B cell (primary cell): ENCODE measurements around the gene MED27. TPM values are rescaled to one million over a fixed set of nuclear protein-coding genes. Genes with fewer than 3 reads are reported as not detected.

Source experiments
- ATAC-seq: fragments of 200-7000 bp; cut with Tn5 transposase; one replicate; pipeline ENCODE4 v1.10.0; 2021; ENCODE audit warnings: low read depth, mild to moderate bottlenecking, moderate number of reproducible peaks, moderate library complexity
- CTCF ChIA-PET: fragments of 350-600 bp; sonication (Branson Sonifier 250); formaldehyde crosslinking; loops from one replicate; lab custom pipeline; 2021; ENCODE audit warnings: antibody characterized with exemption, inconsistent platforms; lab: Charles Lee
- POLR2A ChIA-PET: fragments of 350-600 bp; sonication (Branson Sonifier 250); formaldehyde crosslinking; loops from one replicate; lab custom pipeline; 2021; ENCODE audit warnings: antibody characterized with exemption; lab: Charles Lee
- DNase-seq: peaks from one replicate; pipeline ENCODE4 v3.0.0; 2013
- H2AFZ ChIP-seq: 2 replicates; pipeline ENCODE4 v1.6.1; 2012; ENCODE audit warnings: mild to moderate bottlenecking, low read depth, low read length; ENCODE audit not compliant: insufficient read depth, poor library complexity, severe bottlenecking
- H3K27ac ChIP-seq, 2 donors: 1 replicate in 1 of 2; 2 replicates in 1 of 2; pipeline ENCODE4 v1.5.1; 2012 to 2013; ENCODE audit warnings: low read length in 2 of 2, mild to moderate bottlenecking in 2 of 2, moderate library complexity in 1 of 2
- H3K27me3 ChIP-seq, 4 experiments: fragments of 200-600 bp in 1 of 4; sonication (generic) in 1 of 4; replicated peaks in 1 of 4; 1 replicate in 2 of 4; 2 replicates in 2 of 4; pipeline versions ENCODE4 v1.6.1 to v1.7.0; 2013 to 2016; ENCODE audit warnings: low read length in 3 of 4, mild to moderate bottlenecking in 2 of 4, mixed read lengths in 1 of 4, moderate library complexity in 1 of 4; ENCODE audit not compliant: insufficient read depth in 4 of 4, control insufficient read depth in 3 of 4; ENCODE audit errors: control extremely low read depth in 1 of 4
- H3K36me3 ChIP-seq, 2 experiments: replicated peaks in 1 of 2; 1 replicate in 1 of 2; 2 replicates in 1 of 2; pipeline versions ENCODE4 v1.6.1 to v1.7.1; 2013; ENCODE audit warnings: low read length in 1 of 2; ENCODE audit not compliant: insufficient read depth in 2 of 2, control insufficient read depth in 1 of 2; ENCODE audit errors: control extremely low read depth in 1 of 2, extremely low read depth in 1 of 2
- H3K4me1 ChIP-seq, 2 donors: fragments of 200-600 bp in 1 of 2; sonication (generic) in 1 of 2; 1 replicate in 1 of 2; 2 replicates in 1 of 2; pipeline versions ENCODE4 v1.5.1 to v1.6.1; 2013 to 2017; ENCODE audit warnings: low read length in 2 of 2; ENCODE audit not compliant: control insufficient read depth in 2 of 2, insufficient read depth in 2 of 2
- H3K4me2 ChIP-seq: replicated peaks from 2 replicates; pipeline ENCODE3; 2012; ENCODE audit warnings: mild to moderate bottlenecking, low read depth, low read length; ENCODE audit not compliant: poor library complexity, severe bottlenecking
- H3K4me3 ChIP-seq, 5 experiments: fragments of 200-600 bp in 1 of 5; sonication (generic) in 1 of 5; 1 replicate in 3 of 5; 2 replicates in 2 of 5; pipeline versions ENCODE4 v1.5.1 to v1.7.0; 2011 to 2016; ENCODE audit warnings: low read length in 4 of 5, mild to moderate bottlenecking in 4 of 5, low read depth in 2 of 5, control low read depth in 1 of 5, moderate library complexity in 1 of 5; ENCODE audit not compliant: insufficient read depth in 1 of 5; ENCODE audit errors: control extremely low read depth in 1 of 5, extremely low read depth in 1 of 5
- H3K79me2 ChIP-seq: fragments of 200-600 bp; sonication (generic); one replicate; pipeline ENCODE4 v1.6.0; 2016; ENCODE audit warnings: low read length; ENCODE audit not compliant: control insufficient read depth, insufficient read depth
- H3K9ac ChIP-seq: fragments of 200-600 bp; sonication (generic); 2 replicates; pipeline ENCODE4 v1.6.1; 2017; ENCODE audit warnings: mild to moderate bottlenecking, low read length, moderate library complexity
- H3K9me3 ChIP-seq, 3 donors: one replicate each; pipeline versions ENCODE4 v1.6.1 to v1.7.1; 2013; ENCODE audit warnings: low read length in 2 of 3; ENCODE audit not compliant: control insufficient read depth in 2 of 3, insufficient read depth in 1 of 3; ENCODE audit errors: control extremely low read depth in 1 of 3
- H4K20me1 ChIP-seq: 2 replicates; pipeline ENCODE4 v1.6.0; 2012; ENCODE audit warnings: mild to moderate bottlenecking, low read length; ENCODE audit not compliant: insufficient read depth, control insufficient read depth, poor library complexity, severe bottlenecking
- H3K27ac Mint-ChIP-seq: one replicate; pipeline ENCODE4 v1.8.0; 2021; ENCODE audit warnings: mixed read lengths
- H3K27me3 Mint-ChIP-seq: one replicate; pipeline ENCODE4 v1.8.0; 2021; ENCODE audit warnings: mixed read lengths
- H3K4me1 Mint-ChIP-seq: one replicate; pipeline ENCODE4 v1.8.0; 2021; ENCODE audit warnings: mixed read lengths
- H3K4me3 Mint-ChIP-seq: one replicate; pipeline ENCODE4 v1.8.0; 2021; ENCODE audit warnings: mixed read lengths
- H3K9me3 Mint-ChIP-seq: one replicate; pipeline ENCODE4 v1.8.0; 2022; ENCODE audit warnings: mixed read lengths; ENCODE audit not compliant: insufficient read depth
- EZH2 ChIP-seq: IDR thresholded peaks from 2 replicates; pipeline ENCODE4 v1.6.1; 2012; ENCODE audit warnings: borderline replicate concordance, low read depth, mild to moderate bottlenecking, moderate library complexity, low read length; ENCODE audit not compliant: insufficient read depth, poor library complexity, severe bottlenecking
- WGBS: methylation state at CpG from one replicate; pipeline ENCODE4 v1.1.5; 2013; ENCODE audit warnings: missing lambda C conversion rate; ENCODE audit not compliant: insufficient coverage; 5-methylcytosine and 5-hydroxymethylcytosine counted together
- intact Hi-C: fragments of 100-400 bp; cut with micrococcal nuclease; formaldehyde crosslinking; loops from one replicate; pipeline ENCODE4 v1.10.0; 2022
- polyA plus RNA-seq: library from polyadenylated mRNA; depleted of rRNA; stranded (reverse); fragments of >200 nt; gene quantifications from 2 replicates; pipeline ENCODE4 v1.2.3, GENCODE V29; 2012
- total RNA-seq, 2 donors: library from RNA; stranded (reverse); fragments of 120-200 nt in 1 of 2; gene quantifications; 1 replicate in 1 of 2; 2 replicates in 1 of 2; pipeline versions ENCODE4 v1.2.3 to v1.2.4, GENCODE V29; 2013 to 2022
- TF ChIP-seq, protein P1 (sequence below): fragments of 200-600 bp; IDR thresholded peaks from one replicate; pipeline ENCODE4 v1.8.0; 2022; ENCODE audit warnings: antibody characterized with exemption, mild to moderate bottlenecking

MED27 gene
- total and polyA plus RNA-seq, 2 donors (not counting 1 experiment from before 2014, with no cell fraction given), result 17.4 to 17.7 TPM

DNA sequence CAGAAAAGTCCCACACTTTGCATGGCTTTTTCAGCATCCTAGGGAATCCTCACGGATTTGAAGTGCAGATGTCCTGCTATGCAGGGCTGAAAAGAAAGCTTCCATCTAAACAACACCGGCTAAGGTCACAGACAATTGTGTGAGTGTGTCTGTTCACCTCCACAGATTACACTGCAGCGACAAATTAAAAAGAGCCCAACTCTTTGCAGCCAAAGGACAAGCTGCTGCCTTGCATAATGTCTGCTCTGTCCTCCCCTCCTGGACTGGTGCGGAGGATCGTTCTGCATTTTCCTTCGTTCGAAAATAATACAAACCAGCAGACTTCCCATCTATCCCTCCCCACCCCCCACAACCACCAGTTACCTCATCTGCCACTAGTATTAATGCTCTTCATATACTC is 169.1 kb downstream of the MED27 start:
- POLR2A ChIA-PET, result no interaction called here
- no peaks in the 10 kb centered on the region for H3K36me3 ChIP-seq
- H3K27me3 ChIP-seq, result no peaks in the 10 kb centered on the region
- H3K27ac ChIP-seq, result no peak overlapping the region
- H3K79me2 ChIP-seq, result no peaks in the 10 kb centered on the region
- H4K20me1 ChIP-seq, result no peaks in the 10 kb centered on the region
- no peaks in the 10 kb centered on the region for H3K4me1 Mint-ChIP-seq
- TF ChIP-seq, protein P1, sequence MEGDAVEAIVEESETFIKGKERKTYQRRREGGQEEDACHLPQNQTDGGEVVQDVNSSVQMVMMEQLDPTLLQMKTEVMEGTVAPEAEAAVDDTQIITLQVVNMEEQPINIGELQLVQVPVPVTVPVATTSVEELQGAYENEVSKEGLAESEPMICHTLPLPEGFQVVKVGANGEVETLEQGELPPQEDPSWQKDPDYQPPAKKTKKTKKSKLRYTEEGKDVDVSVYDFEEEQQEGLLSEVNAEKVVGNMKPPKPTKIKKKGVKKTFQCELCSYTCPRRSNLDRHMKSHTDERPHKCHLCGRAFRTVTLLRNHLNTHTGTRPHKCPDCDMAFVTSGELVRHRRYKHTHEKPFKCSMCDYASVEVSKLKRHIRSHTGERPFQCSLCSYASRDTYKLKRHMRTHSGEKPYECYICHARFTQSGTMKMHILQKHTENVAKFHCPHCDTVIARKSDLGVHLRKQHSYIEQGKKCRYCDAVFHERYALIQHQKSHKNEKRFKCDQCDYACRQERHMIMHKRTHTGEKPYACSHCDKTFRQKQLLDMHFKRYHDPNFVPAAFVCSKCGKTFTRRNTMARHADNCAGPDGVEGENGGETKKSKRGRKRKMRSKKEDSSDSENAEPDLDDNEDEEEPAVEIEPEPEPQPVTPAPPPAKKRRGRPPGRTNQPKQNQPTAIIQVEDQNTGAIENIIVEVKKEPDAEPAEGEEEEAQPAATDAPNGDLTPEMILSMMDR, result no peak
- TF ChIP-seq EZH2, result no peak
- H3K27ac Mint-ChIP-seq, result no peak overlapping the region
- no peak overlapping the region for H3K4me3 Mint-ChIP-seq
- H2AFZ ChIP-seq, result no peak overlapping the region
- H3K9me3 ChIP-seq, result no peaks in the 10 kb centered on the region
- H3K9ac ChIP-seq, result no peak overlapping the region
- no peaks in the 10 kb centered on the region for H3K27me3 Mint-ChIP-seq
- no peak overlapping the region for H3K4me2 ChIP-seq
- no peak overlapping the region for H3K4me3 ChIP-seq
- no peaks in the 10 kb centered on the region for H3K9me3 Mint-ChIP-seq
- no peaks in the 10 kb centered on the region for H3K4me1 ChIP-seq
- DNase-seq (no peak), ATAC-seq (no peak)
- WGBS, result 96% methylated on average over 7 of the region's 7 CpGs
- CTCF ChIA-PET, result no interaction called here
- intact Hi-C loops, result no loop called here

DNA sequence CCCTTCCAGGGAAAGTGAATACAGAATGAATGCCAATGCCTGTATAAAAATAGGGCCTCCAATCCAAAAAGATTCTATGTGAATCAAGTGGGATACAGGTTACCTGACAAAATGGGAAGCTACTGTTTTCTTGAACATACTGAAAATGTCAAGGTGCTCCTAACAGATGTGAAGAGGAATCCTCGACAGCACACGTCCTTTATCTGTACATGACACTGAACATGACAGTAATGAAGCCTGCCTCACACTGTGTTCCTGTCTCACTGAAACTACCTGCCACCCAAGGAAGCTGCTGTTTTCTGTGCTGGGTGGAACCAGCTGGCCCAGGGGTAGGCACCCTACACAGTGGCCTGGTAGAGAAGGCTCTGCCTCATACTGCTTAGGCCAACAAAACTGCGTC is 174.5 kb downstream of the MED27 start:
- peaks cover 1 to 2% of the 10 kb centered on the region in 2 experiments for H3K36me3 ChIP-seq
- H3K4me2 ChIP-seq, result no peak overlapping the region
- H3K9me3 Mint-ChIP-seq, result no peaks in the 10 kb centered on the region
- H3K79me2 ChIP-seq, result no peaks in the 10 kb centered on the region
- H4K20me1 ChIP-seq, result no peaks in the 10 kb centered on the region
- intact Hi-C loops, result no loop called here
- H3K4me1 Mint-ChIP-seq, result no peaks in the 10 kb centered on the region
- H3K9ac ChIP-seq, result no peak overlapping the region
- no peaks in the 10 kb centered on the region for H3K27me3 ChIP-seq
- H3K27ac Mint-ChIP-seq, result no peak overlapping the region
- H3K9me3 ChIP-seq, result no peaks in the 10 kb centered on the region
- TF ChIP-seq, protein P1, result no peak
- no peak for TF ChIP-seq EZH2
- H3K27ac ChIP-seq, result no peak overlapping the region
- no peak overlapping the region for H2AFZ ChIP-seq
- no peak for DNase-seq
- 100% methylated on average over 2 of the region's 3 CpGs for WGBS
- no peaks in the 10 kb centered on the region for H3K4me1 ChIP-seq
- H3K4me3 Mint-ChIP-seq, result no peak overlapping the region
- no peak for ATAC-seq
- POLR2A ChIA-PET, result no interaction called here
- CTCF ChIA-PET, result no interaction called here
- no peak overlapping the region for H3K4me3 ChIP-seq
- no peaks in the 10 kb centered on the region for H3K27me3 Mint-ChIP-seq
